ENCODE data around the gene CDADC1. TPM values are rescaled to one million over a fixed set of nuclear protein-coding genes. Genes with fewer than 3 reads are reported as not detected.

Gene CDADC1
- total RNA-seq, 1 donor from 2014 or later, result 9.5 TPM

GRCh38 chr13:49248622-49249002 is 887 bp downstream of the CDADC1 start:
- Mint-ChIP-seq H3K27ac (peak overlapping the region; percentile 96), H3K36me3 (ENCODE audit: low read depth) (peaks cover 13% of the 10 kb centered on the region), H3K27me3 (peaks cover 14% of the 10 kb centered on the region), H3K4me1 (peaks cover 28% of the 10 kb centered on the region), H3K4me3 (peak overlapping the region; percentile 91), H3K9me3 (no peaks in the 10 kb centered on the region)
- intact Hi-C loops (cut with micrococcal nuclease), result loop anchor here (5.0 to 10.0 kb wide), 3 partner anchors 194 to 359 kb away; partner anchors contain the start of genes CAB39L, FNDC3A and SETDB2
- no peak for DNase-seq

DNA sequence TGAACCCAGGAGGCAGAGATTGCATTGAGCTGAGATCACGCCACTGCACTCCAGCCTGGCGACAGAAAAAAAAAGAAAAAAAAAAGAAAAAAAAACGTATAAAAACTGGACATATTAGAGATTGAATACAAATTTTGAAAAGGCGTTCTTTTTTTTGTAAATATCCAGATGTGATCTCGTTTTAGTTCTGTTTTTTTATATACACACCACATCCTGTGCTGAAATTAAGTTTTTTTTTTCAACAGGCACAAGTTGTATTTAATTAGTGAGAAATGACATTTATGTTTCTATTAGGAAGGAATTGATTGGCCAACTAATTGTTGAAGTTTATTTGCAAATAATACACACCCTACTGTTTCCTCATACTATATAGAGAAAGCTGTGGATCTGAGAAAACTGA is 3.6 kb downstream of the CDADC1 start:
- Mint-ChIP-seq H3K4me3 (no peak overlapping the region), H3K27me3 (no peaks in the 10 kb centered on the region), H3K27ac (no peak overlapping the region), H3K36me3 (ENCODE audit: low read depth) (peaks cover 33% of the 10 kb centered on the region), H3K9me3 (no peaks in the 10 kb centered on the region), H3K4me1 (peaks cover 44% of the 10 kb centered on the region)
- intact Hi-C loops (cut with micrococcal nuclease), result no loop called here
- DNase-seq, result no peak

GRCh38 chr13:49253310-49253709 is 5.6 kb downstream of the CDADC1 start:
- H3K27me3 Mint-ChIP-seq, result no peaks in the 10 kb centered on the region
- no peaks in the 10 kb centered on the region for H3K9me3 Mint-ChIP-seq
- H3K4me3 Mint-ChIP-seq, result no peak overlapping the region
- peaks cover 41% of the 10 kb centered on the region for H3K36me3 Mint-ChIP-seq (ENCODE audit: low read depth)
- H3K4me1 Mint-ChIP-seq, result peaks cover 42% of the 10 kb centered on the region
- intact Hi-C loops (cut with micrococcal nuclease), result no loop called here
- no peak for DNase-seq
- no peak overlapping the region for H3K27ac Mint-ChIP-seq

- Mint-ChIP-seq H3K27me3 (no peaks in the 10 kb centered on the region), H3K9me3 (no peaks in the 10 kb centered on the region), H3K4me3 (no peak overlapping the region), H3K4me1 (peaks cover 42% of the 10 kb centered on the region), H3K36me3 (ENCODE audit: low read depth) (peaks cover 41% of the 10 kb centered on the region), H3K27ac (peak overlapping the region; percentile 48)
- intact Hi-C loops (cut with micrococcal nuclease), result no loop called here
- DNase-seq, result no peak
These were observed 6.3 kb downstream of the CDADC1 start for GRCh38 chr13:49254007-49254406.

- peaks cover 38% of the 10 kb centered on the region for H3K4me1 Mint-ChIP-seq
- DNase-seq, result no peak
- H3K27me3 Mint-ChIP-seq, result no peaks in the 10 kb centered on the region
- intact Hi-C loops (cut with micrococcal nuclease), result no loop called here
- H3K36me3 Mint-ChIP-seq (ENCODE audit: low read depth), result peaks cover 51% of the 10 kb centered on the region
- no peaks in the 10 kb centered on the region for H3K9me3 Mint-ChIP-seq
- H3K27ac Mint-ChIP-seq, result no peak overlapping the region
- no peak overlapping the region for H3K4me3 Mint-ChIP-seq
These were observed 9.1 kb downstream of the CDADC1 start for GRCh38 chr13:49256841-49257240.

GRCh38 chr13:49258089-49258796 is 10.5 kb downstream of the CDADC1 start:
- H3K9me3 Mint-ChIP-seq, result no peaks in the 10 kb centered on the region
- H3K4me3 Mint-ChIP-seq, result peak overlapping the region; percentile 84
- H3K27me3 Mint-ChIP-seq, result no peaks in the 10 kb centered on the region
- peaks cover 33% of the 10 kb centered on the region for H3K4me1 Mint-ChIP-seq
- H3K27ac Mint-ChIP-seq, result peak overlapping the region; percentile 74
- peak; percentile 68 for DNase-seq
- H3K36me3 Mint-ChIP-seq (ENCODE audit: low read depth), result peaks cover 47% of the 10 kb centered on the region
- intact Hi-C loops (cut with micrococcal nuclease), result loop anchor here (1.0 kb wide), 1 partner anchor 11 kb away; the partner anchor contains the start of gene CDADC1

DNA sequence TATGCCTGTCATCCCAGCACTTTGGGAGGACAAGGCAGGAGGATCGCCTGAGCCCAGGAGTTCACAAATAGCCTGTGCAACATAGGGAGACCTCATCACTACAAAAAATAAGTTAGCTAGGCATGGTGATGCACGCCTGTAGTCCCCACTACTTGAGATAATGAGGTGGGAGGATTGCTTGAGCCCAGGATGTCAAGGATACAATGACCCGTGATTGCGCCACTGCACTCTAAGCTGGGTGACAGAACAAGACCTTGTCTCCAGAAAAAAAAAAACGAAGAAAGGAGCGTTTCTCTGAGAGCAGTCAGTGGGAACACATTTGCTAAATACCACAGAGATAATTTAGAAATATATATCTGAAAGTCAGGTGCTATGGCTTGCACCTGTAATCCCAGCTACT is 11.9 kb downstream of the CDADC1 start:
- no peak for DNase-seq
- H3K9me3 Mint-ChIP-seq, result no peaks in the 10 kb centered on the region
- H3K4me3 Mint-ChIP-seq, result no peak overlapping the region
- H3K27me3 Mint-ChIP-seq, result no peaks in the 10 kb centered on the region
- H3K27ac Mint-ChIP-seq, result no peak overlapping the region
- H3K36me3 Mint-ChIP-seq (ENCODE audit: low read depth), result peaks cover 40% of the 10 kb centered on the region
- H3K4me1 Mint-ChIP-seq, result peaks cover 20% of the 10 kb centered on the region
- intact Hi-C loops (cut with micrococcal nuclease), result no loop called here

- Mint-ChIP-seq H3K4me1 (peaks cover 10% of the 10 kb centered on the region), H3K9me3 (no peaks in the 10 kb centered on the region), H3K27me3 (no peaks in the 10 kb centered on the region), H3K4me3 (no peak overlapping the region), H3K36me3 (ENCODE audit: low read depth) (peaks cover 23% of the 10 kb centered on the region), H3K27ac (no peak overlapping the region)
- no peak for DNase-seq
- intact Hi-C loops (cut with micrococcal nuclease), result no loop called here
These were observed 14.9 kb downstream of the CDADC1 start for GRCh38 chr13:49262634-49263033.

GRCh38 chr13:49265822-49266221 is 18.1 kb downstream of the CDADC1 start:
- no peak for DNase-seq
- H3K9me3 Mint-ChIP-seq, result no peaks in the 10 kb centered on the region
- no peaks in the 10 kb centered on the region for H3K4me1 Mint-ChIP-seq
- H3K36me3 Mint-ChIP-seq (ENCODE audit: low read depth), result peaks cover 8% of the 10 kb centered on the region
- H3K27ac Mint-ChIP-seq, result no peak overlapping the region
- H3K27me3 Mint-ChIP-seq, result no peaks in the 10 kb centered on the region
- intact Hi-C loops (cut with micrococcal nuclease), result no loop called here
- no peak overlapping the region for H3K4me3 Mint-ChIP-seq

- intact Hi-C loops (cut with micrococcal nuclease), result no loop called here
- no peak for DNase-seq
- Mint-ChIP-seq H3K4me1 (peaks cover 2% of the 10 kb centered on the region), H3K27ac (no peak overlapping the region), H3K9me3 (no peaks in the 10 kb centered on the region), H3K4me3 (no peak overlapping the region), H3K27me3 (no peaks in the 10 kb centered on the region), H3K36me3 (ENCODE audit: low read depth) (peaks cover 2% of the 10 kb centered on the region)
These were observed 23.5 kb downstream of the CDADC1 start for GRCh38 chr13:49271264-49271663.

DNA sequence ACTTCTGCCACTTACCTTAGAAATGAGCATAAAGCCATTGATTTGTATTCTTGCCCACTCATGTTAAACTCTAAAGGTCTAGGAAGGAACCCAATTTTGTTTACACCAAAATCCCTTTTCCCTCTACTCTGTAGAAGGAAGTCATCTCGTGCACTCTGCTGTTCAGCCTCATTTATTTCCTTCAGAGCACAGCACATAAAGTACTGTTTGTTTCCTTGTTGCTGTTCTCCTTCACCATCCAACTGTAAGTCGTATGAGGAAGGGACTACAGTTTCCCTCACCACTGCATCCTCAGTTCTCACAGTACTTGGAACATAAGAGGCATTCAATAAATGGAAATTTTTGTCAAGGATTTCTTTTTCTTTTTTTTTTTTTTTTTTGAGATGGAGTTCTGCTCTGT is 24.6 kb downstream of the CDADC1 start:
- Mint-ChIP-seq H3K9me3 (no peaks in the 10 kb centered on the region), H3K27me3 (no peaks in the 10 kb centered on the region), H3K27ac (no peak overlapping the region)

DNA sequence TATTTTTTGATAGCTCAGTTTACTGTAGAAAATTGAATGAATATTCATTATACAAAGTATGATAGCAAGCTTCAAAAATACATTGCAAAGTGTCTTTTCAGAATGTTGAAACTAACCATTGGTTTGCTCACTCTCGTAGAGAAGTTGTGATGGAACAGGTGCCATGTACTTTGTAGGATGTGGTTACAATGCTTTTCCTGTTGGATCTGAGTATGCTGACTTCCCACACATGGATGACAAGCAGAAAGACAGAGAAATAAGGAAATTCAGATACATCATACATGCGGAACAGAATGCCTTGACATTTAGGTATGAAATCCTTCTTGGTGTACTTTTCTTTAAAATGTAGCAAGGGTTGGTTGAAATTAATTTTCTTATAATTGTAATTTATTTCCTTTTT is 30.5 kb downstream of the CDADC1 start:
- intact Hi-C loops (cut with micrococcal nuclease), result no loop called here
- Mint-ChIP-seq H3K4me1 (no peaks in the 10 kb centered on the region), H3K36me3 (ENCODE audit: low read depth) (no peaks in the 10 kb centered on the region), H3K4me3 (no peak overlapping the region), H3K27me3 (no peaks in the 10 kb centered on the region), H3K9me3 (no peaks in the 10 kb centered on the region), H3K27ac (no peak overlapping the region)
- no peak for DNase-seq

More for the DNA sequence above, 24.6 kb downstream of the CDADC1 start:
- Mint-ChIP-seq H3K4me1 (peaks cover 2% of the 10 kb centered on the region), H3K36me3 (ENCODE audit: low read depth) (no peaks in the 10 kb centered on the region), H3K4me3 (no peak overlapping the region)
- intact Hi-C loops (cut with micrococcal nuclease), result no loop called here
- DNase-seq, result no peak

DNA sequence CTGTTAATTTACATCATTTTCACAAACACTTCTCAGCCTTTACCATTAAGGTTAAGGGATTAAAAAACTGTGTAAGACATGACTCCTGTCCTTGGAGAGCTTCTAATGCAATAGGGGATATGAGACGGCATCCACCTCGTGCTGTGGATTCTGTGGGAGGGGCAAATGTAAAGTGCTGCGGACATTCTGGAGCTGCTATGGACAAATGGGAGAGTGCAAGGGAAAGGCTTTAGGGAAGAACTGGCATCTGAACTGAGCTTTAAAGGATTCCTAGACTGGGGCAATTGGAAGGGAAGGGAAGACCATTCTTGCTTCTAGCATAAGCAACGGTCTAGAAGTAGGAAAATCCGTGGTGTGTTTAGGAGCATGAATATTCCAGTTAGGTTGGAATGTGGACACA is 31.4 kb downstream of the CDADC1 start:
- no peak overlapping the region for H3K27ac Mint-ChIP-seq
- intact Hi-C loops (cut with micrococcal nuclease), result no loop called here
- H3K27me3 Mint-ChIP-seq, result no peaks in the 10 kb centered on the region
- no peaks in the 10 kb centered on the region for H3K4me1 Mint-ChIP-seq
- DNase-seq, result no peak
- no peaks in the 10 kb centered on the region for H3K9me3 Mint-ChIP-seq
- no peak overlapping the region for H3K4me3 Mint-ChIP-seq
- H3K36me3 Mint-ChIP-seq (ENCODE audit: low read depth), result no peaks in the 10 kb centered on the region

DNA sequence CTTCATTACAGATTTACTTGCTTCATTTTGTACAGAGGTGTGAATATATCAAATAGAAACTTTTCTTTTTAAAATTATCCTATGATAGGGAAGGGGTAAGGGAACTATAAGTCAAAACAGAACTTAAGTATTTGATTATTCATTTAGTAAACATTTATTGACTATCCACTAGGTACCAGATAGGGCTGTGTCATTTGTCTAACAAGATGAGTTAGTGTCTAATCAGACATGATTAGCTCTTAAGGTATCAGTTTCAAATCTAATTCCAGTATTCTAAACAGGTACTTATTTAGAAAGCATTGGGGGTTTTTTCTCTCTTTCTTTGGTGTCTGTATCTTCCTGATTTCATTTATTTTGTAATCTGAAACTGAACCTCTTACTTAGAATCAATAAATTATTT is 32.2 kb downstream of the CDADC1 start:
- H3K9me3 Mint-ChIP-seq, result no peaks in the 10 kb centered on the region

DNA sequence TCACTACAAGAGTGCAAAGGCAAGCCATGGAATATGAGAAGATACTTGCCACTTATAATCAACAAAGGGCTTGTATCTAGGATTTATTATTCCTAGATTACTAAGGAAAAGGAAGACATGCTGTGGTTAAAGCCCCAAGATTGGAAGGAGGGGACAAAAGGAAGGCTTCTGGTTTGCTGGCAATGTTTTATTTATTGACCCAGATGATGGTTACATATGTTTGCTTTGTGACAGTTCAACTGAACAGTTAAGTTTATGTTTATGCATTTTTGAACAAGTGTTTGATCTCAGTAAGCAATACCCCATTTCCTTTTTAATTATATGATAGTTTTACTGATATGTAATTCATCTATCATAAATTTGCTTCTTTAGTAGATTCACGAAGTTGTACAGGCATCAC is 40.3 kb downstream of the CDADC1 start:
- H3K27ac Mint-ChIP-seq, result no peak overlapping the region
- peaks cover 3% of the 10 kb centered on the region for H3K36me3 Mint-ChIP-seq (ENCODE audit: low read depth)
- H3K4me3 Mint-ChIP-seq, result no peak overlapping the region
- no peaks in the 10 kb centered on the region for H3K27me3 Mint-ChIP-seq
- intact Hi-C loops (cut with micrococcal nuclease), result no loop called here
- no peak for DNase-seq
- H3K4me1 Mint-ChIP-seq, result peaks cover 5% of the 10 kb centered on the region
- no peaks in the 10 kb centered on the region for H3K9me3 Mint-ChIP-seq

More for the DNA sequence above, 32.2 kb downstream of the CDADC1 start:
- intact Hi-C loops (cut with micrococcal nuclease), result no loop called here
- H3K36me3 Mint-ChIP-seq (ENCODE audit: low read depth), result no peaks in the 10 kb centered on the region
- DNase-seq, result no peak
- H3K4me1 Mint-ChIP-seq, result no peaks in the 10 kb centered on the region
- H3K27ac Mint-ChIP-seq, result no peak overlapping the region
- no peak overlapping the region for H3K4me3 Mint-ChIP-seq
- no peaks in the 10 kb centered on the region for H3K27me3 Mint-ChIP-seq

Data from activated CD4-positive, alpha-beta T cell treated with anti-CD3 and anti-CD28 coated beads, Interleukin-2, amount 10 ng/mL, durations not matched to agents 24 days and 14 days (primary cell).